ENCODE results near the gene GNB2. TPM values are rescaled to one million over a fixed set of nuclear protein-coding genes. Genes with fewer than 3 reads are reported as not detected.

The GNB2 gene
- total and polyA plus RNA-seq, 2 of the 13 experiments (the other 11 are each of a cell fraction or from before 2014, with no cell fraction given): 48.3 to 67.1 TPM

DNA sequence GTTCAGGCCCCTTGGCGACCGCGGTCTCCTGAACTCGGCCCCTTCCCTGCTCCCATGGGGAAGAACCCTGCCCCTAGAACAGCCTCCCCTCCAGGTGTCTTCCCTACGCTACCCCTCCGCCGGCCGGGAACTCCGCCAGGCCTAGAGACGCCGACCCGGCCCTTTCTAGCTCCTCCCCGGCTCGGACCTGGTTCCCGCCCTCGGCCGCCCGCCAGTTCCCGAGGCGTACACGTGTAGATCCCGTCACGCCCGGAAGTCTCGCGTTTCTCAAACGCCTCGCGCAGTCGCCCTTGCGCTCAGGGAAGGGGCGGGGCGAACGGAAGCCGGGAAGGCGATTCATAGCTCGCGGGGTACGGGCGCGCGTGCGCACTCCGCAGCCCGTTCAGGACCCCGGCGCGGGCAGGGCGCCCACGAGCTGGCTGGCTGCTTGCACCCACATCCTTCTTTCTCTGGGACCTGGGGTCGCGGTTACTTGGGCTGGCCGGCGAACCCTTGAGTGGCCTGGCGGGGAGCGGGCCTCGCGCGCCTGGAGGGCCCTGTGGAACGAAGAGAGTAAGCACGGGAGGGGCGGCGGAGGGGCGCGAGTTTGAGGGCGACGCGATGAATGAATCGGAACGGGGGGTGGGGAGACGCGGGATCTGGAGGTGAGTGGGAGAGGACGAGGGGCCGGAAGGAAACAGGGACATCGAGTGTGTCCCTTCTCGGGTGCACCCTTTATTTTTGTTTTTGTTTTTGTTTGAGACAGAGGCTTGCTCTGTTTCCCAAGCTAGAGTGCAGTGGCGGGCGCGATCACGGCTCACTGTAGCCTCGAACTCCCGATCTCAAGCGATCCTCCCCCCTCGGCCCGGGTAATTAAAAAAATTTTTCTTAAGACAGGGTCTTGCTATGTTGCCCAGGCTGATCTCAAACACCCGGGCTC lies 32.5 kb downstream of the GNB2 start, which contains the start of gene POP7 (continued):
- TF ChIP-seq ZNF318 (CRISPR knock-in tag; IDR thresholded peaks at IDR 0.05): no peak
- TF ChIP-seq RXRA (CRISPR knock-in tag; IDR thresholded peaks at IDR 0.05): 0 out of 2 replicates have a peak, but pooled peaks have one; percentile 21
- TF ChIP-seq SALL1 (CRISPR knock-in tag; IDR thresholded peaks at IDR 0.05): 0 out of 2 replicates have a peak, but pooled peaks have one; percentile 74
- TF ChIP-seq TCF7L2 (IDR thresholded peaks at IDR 0.05; ENCODE audit: low read depth, low read length): no peak
- no peak for TF ChIP-seq ZHX1 (CRISPR knock-in tag; IDR thresholded peaks at IDR 0.05; ENCODE audit: low read depth)
- no peak for TF ChIP-seq GPN1 (CRISPR knock-in tag; IDR thresholded peaks at IDR 0.05; ENCODE audit: borderline replicate concordance)
- TF ChIP-seq, protein P1, sequence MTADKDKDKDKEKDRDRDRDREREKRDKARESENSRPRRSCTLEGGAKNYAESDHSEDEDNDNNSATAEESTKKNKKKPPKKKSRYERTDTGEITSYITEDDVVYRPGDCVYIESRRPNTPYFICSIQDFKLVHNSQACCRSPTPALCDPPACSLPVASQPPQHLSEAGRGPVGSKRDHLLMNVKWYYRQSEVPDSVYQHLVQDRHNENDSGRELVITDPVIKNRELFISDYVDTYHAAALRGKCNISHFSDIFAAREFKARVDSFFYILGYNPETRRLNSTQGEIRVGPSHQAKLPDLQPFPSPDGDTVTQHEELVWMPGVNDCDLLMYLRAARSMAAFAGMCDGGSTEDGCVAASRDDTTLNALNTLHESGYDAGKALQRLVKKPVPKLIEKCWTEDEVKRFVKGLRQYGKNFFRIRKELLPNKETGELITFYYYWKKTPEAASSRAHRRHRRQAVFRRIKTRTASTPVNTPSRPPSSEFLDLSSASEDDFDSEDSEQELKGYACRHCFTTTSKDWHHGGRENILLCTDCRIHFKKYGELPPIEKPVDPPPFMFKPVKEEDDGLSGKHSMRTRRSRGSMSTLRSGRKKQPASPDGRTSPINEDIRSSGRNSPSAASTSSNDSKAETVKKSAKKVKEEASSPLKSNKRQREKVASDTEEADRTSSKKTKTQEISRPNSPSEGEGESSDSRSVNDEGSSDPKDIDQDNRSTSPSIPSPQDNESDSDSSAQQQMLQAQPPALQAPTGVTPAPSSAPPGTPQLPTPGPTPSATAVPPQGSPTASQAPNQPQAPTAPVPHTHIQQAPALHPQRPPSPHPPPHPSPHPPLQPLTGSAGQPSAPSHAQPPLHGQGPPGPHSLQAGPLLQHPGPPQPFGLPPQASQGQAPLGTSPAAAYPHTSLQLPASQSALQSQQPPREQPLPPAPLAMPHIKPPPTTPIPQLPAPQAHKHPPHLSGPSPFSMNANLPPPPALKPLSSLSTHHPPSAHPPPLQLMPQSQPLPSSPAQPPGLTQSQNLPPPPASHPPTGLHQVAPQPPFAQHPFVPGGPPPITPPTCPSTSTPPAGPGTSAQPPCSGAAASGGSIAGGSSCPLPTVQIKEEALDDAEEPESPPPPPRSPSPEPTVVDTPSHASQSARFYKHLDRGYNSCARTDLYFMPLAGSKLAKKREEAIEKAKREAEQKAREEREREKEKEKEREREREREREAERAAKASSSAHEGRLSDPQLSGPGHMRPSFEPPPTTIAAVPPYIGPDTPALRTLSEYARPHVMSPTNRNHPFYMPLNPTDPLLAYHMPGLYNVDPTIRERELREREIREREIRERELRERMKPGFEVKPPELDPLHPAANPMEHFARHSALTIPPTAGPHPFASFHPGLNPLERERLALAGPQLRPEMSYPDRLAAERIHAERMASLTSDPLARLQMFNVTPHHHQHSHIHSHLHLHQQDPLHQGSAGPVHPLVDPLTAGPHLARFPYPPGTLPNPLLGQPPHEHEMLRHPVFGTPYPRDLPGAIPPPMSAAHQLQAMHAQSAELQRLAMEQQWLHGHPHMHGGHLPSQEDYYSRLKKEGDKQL (CRISPR knock-in tag; IDR thresholded peaks at IDR 0.05; ENCODE audit: low read depth): no peak
- TF ChIP-seq ZBTB20 (CRISPR knock-in tag; IDR thresholded peaks at IDR 0.05; ENCODE audit: borderline replicate concordance, low read depth): no peak; the same call in 1 of the 2 replicates
